GM23248 (cell line): Measurements from ENCODE around the gene HOXA13.

Experiments used
- EZH2 ChIP-seq: fragments of 200-600 bp; sonication (generic); IDR thresholded peaks from 2 replicates; pipeline ENCODE4 v1.6.1; 2018; ENCODE audit warnings: antibody characterized with exemption, mild to moderate bottlenecking; ENCODE audit not compliant: insufficient read depth, poor library complexity, severe bottlenecking
- EZH2phosphoT487 ChIP-seq: fragments of 200-600 bp; sonication (generic); IDR thresholded peaks from 2 replicates; pipeline ENCODE4 v1.6.1; 2018; ENCODE audit warnings: antibody characterized with exemption, moderate library complexity, mild to moderate bottlenecking, low read depth; ENCODE audit not compliant: insufficient read depth

GRCh38 chr7:27229448-27229847 lies 29.6 kb upstream of the HOXA13 start:
- TF ChIP-seq EZH2phosphoT487, result no peak
- TF ChIP-seq EZH2, result no peak
